Right lobe of liver (tissue), 6 donors: ENCODE data around the gene CDHR1. TPM values are rescaled to one million over a fixed set of nuclear protein-coding genes. Genes with fewer than 3 reads are reported as not detected.
"Not testable (repeated sequence)": the region's sequence is repeated elsewhere in the genome, so short reads cannot be mapped to it uniquely, and the experiment has no call there.

Source experiments
- ATAC-seq, 4 donors: fragments of 200-7000 bp; cut with Tn5 transposase; one replicate each; pipeline ENCODE4 v1.9.1; 2020; ENCODE audit warnings: mild to moderate bottlenecking in 4 of 4, moderate library complexity in 4 of 4
- DNase-seq, 3 donors: peaks; one replicate each; pipeline ENCODE4 v3.0.0-alpha.2; 2020
- H3K27ac ChIP-seq, 3 donors: fragments of 200-600 bp; one replicate each; pipeline ENCODE4 v1.8.0; 2022
- H3K27me3 ChIP-seq, 2 donors: fragments of 200-600 bp; one replicate each; pipeline ENCODE4 v1.8.0; 2022
- H3K36me3 ChIP-seq, 4 donors: fragments of 200-600 bp; sonication (generic) in 1 of 4; one replicate each; pipeline versions ENCODE4 v1.5.1 to v1.8.0; 2017 to 2022; ENCODE audit warnings: control low read depth in 1 of 4
- H3K4me1 ChIP-seq, 4 donors: fragments of 200-600 bp; sonication (generic) in 1 of 4; one replicate each; pipeline versions ENCODE4 v1.5.1 to v1.8.0; 2017 to 2022; ENCODE audit warnings: control low read depth in 1 of 4
- H3K4me3 ChIP-seq, 3 donors: fragments of 200-600 bp; one replicate each; pipeline ENCODE4 v1.8.0; 2022
- H3K9me3 ChIP-seq, 4 donors: fragments of 200-600 bp; sonication (generic) in 1 of 4; one replicate each; pipeline versions ENCODE4 v1.5.1 to v1.8.0; 2017 to 2022; ENCODE audit warnings: control low read depth in 1 of 4
- POLR2A ChIP-seq: fragments of 450-650 bp; IDR thresholded peaks from one replicate; pipeline ENCODE4 v1.6.1; 2017; ENCODE audit warnings: antibody characterized with exemption, mild to moderate bottlenecking
- WGBS: methylation state at CpG from one replicate; pipeline ENCODE4 v1.1.6; 2018; ENCODE audit warnings: low coverage, low lambda C conversion rate; ENCODE audit not compliant: insufficient coverage; ENCODE audit errors: missing lambda C conversion rate; 5-methylcytosine and 5-hydroxymethylcytosine counted together
- intact Hi-C, 2 donors: fragments of 100-400 bp; cut with DNase I; formaldehyde crosslinking; loops; one replicate each; pipeline versions ENCODE4 v1.11.2 to v1.14.1; 2022
- total RNA-seq, 6 experiments: library from RNA; depleted of rRNA in 2 of 6; stranded (reverse); fragments of >200 nt in 2 of 6; fragmentation: NEBNext Ultra II Directional in 3 of 6; extraction: Animal tissue kit (Norgen Biotek cat#: 25700) in 3 of 6; gene quantifications; one replicate each; pipeline versions ENCODE4 v1.1.0 to v1.2.4, GENCODE V29; 2016 to 2023
- TF ChIP-seq, protein P1 (sequence below), 4 donors: fragments of 200-600 bp in 3 of 4; fragments of 450-650 bp in 1 of 4; IDR thresholded peaks; one replicate each; pipeline versions ENCODE4 v1.5.1 to v1.8.0; 2016 to 2022; ENCODE audit warnings: antibody characterized with exemption in 4 of 4, mild to moderate bottlenecking in 2 of 4
- donor health status: DM: no; HTN: yes; CAD: no.
- donor health status: DM: no; HTN: no; CAD: no.
- donor health status: DM: no; HTN: no; CAD: no.
- donor health status: DM: no; HTN: yes; CAD: no.
- donor health status: DM: no; HTN: yes; CAD: no.

The CDHR1 gene
- total RNA-seq, 6 experiments from 2014 or later = 0.09 to 0.42 (median 0.19) TPM; not detected in 1

DNA sequence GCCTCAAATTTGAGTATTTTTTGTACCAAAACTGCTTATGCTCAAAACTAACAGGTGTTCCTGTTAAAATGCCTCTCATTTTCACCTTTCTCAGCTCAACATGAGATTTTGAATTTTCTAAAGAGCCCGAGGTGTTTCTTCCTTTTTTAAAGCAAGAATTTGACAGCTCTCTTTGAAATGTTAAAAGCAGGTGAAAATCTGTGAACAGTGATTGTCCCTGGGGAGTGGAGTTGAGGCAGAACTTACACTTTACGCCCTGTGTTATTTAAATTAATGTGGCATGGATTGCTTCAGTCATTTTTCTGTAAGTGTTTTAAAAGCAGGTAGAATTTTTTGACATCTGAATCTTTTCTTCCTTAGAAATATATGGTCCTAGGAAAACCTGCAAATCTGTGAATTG lies 29.9 kb upstream of the CDHR1 start:
- no peak for DNase-seq
- WGBS = 27% methylated on average over 2 of the region's 2 CpGs
- Histone ChIP-seq H3K4me3 (no peak overlapping the region), H3K36me3 (no peaks in the 10 kb centered on the region), H3K27ac (no peak overlapping the region), H3K9me3 (no peaks in the 10 kb centered on the region), H3K27me3 (no peaks in the 10 kb centered on the region), H3K4me1 (no peaks in the 10 kb centered on the region)
- intact Hi-C loops = no loop called here
- ATAC-seq = no peak
- TF ChIP-seq, protein P1, sequence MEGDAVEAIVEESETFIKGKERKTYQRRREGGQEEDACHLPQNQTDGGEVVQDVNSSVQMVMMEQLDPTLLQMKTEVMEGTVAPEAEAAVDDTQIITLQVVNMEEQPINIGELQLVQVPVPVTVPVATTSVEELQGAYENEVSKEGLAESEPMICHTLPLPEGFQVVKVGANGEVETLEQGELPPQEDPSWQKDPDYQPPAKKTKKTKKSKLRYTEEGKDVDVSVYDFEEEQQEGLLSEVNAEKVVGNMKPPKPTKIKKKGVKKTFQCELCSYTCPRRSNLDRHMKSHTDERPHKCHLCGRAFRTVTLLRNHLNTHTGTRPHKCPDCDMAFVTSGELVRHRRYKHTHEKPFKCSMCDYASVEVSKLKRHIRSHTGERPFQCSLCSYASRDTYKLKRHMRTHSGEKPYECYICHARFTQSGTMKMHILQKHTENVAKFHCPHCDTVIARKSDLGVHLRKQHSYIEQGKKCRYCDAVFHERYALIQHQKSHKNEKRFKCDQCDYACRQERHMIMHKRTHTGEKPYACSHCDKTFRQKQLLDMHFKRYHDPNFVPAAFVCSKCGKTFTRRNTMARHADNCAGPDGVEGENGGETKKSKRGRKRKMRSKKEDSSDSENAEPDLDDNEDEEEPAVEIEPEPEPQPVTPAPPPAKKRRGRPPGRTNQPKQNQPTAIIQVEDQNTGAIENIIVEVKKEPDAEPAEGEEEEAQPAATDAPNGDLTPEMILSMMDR (IDR thresholded peaks at IDR 0.05) = no peak
- no peak for TF ChIP-seq POLR2A

DNA sequence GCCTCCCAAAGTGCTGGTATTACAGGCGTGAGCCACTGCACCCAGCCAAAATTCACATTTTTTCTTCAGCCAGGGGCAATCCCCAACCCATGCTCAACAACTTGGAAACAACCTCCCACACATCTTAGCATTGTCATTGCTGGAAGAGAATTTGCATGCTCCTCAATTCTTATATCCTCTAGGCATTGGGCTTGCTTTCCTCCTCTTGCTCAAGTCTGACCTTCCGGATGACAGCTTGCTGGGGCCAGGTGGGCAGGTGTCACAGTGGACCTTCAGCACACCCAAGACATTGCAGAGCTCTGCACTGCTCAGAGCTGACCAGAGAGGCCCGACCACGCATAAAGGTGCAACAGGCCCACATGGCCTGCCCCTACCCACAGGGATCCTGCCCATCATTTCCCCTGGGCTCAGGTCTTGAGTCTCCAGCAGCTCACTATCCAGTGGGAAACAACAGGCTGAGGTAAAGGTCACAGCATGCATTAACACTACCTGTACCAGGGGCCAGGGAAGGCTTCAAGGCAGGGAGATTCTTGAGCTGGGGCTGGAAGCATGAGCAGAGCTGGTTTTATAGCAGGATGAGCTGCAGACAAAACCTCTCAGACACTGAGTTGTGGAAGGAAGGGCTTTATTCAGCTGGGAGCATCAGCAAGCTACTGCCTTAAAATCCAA lies 27.6 kb upstream of the CDHR1 start:
- no CpG with 5 or more reads among the region's 4 CpGs for WGBS
- no peak overlapping the region for H3K4me3 ChIP-seq
- DNase-seq = no peak

DNA sequence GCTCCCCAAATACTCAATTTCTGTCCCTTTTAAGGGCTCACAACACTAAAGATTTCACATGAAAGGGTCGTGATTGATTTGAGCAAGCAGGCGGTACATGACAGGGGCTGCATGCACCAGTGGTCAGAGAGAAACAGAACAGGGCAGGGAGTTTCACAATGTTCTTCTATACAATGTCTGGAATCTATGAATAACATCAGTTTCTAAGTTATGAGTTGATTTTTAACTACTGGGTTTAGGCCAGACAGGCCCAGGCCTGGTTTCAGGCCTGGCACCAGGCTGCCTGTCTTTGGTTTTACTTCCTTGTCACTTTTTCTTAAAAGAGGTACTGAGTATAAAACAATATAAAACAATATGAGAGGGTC lies 27.1 kb upstream of the CDHR1 start:
- intact Hi-C loops, H3K9me3 ChIP-seq, H3K36me3 ChIP-seq, H3K27ac ChIP-seq, H3K4me1 ChIP-seq, H3K27me3 ChIP-seq, H3K4me3 ChIP-seq, DNase-seq, ATAC-seq: not testable (repeated sequence)
- no CpG with 5 or more reads among the region's 2 CpGs for WGBS

More for the DNA sequence above, 27.6 kb upstream of the CDHR1 start:
- Histone ChIP-seq H3K9me3 (no peaks in the 10 kb centered on the region), H3K27ac (no peak overlapping the region), H3K27me3 (no peaks in the 10 kb centered on the region), H3K4me1 (no peaks in the 10 kb centered on the region), H3K36me3 (no peaks in the 10 kb centered on the region)
- no peak for ATAC-seq
- TF ChIP-seq POLR2A = no peak
- TF ChIP-seq, protein P1 (IDR thresholded peaks at IDR 0.05) = no peak
- intact Hi-C loops = no loop called here

DNA sequence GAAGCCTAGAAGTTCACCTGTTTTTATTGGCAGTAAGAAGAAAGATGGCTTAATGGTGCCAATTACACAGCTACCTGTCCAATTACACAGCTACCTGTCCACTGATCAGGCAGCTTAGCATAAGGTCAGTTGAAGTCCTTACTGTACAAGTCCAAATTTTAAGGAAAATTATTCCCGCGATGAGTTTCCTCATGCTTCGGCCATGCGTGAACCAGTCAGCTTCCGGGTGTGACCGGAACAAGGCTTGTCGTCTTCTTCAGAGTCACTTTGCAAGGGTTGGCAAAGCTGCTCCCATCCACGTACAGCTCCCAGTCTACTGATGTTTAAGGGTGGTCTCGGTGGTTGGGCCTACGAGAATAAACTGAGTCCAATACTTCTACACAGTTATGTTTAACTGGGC lies 26.0 kb upstream of the CDHR1 start:
- H3K36me3 ChIP-seq, H3K4me3 ChIP-seq, ATAC-seq, H3K4me1 ChIP-seq, H3K27me3 ChIP-seq, DNase-seq, H3K27ac ChIP-seq, intact Hi-C loops, H3K9me3 ChIP-seq: not testable (repeated sequence)
- 88% methylated on average over 10 of the region's 10 CpGs for WGBS

DNA sequence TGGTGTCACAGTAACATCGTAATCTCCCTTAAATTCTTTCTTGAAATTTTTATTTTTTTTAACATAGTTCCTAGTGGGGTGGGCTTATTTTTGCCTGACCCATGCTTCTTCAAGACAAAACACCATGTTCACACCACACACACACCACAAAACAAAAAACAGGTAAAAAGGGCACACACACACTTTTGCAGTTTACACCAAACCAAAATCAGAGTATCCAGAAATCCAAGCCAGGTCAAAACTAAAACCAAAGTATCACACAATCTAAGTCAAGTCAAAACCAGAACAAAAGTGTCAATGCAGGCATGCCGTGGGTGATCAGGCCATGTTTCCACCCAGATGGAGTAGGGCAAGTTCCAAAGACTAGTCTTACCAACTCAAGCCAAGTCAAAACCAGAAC lies 23.1 kb upstream of the CDHR1 start:
- ATAC-seq, H3K9me3 ChIP-seq, H3K27ac ChIP-seq, DNase-seq, H3K4me1 ChIP-seq, H3K36me3 ChIP-seq, H3K27me3 ChIP-seq, intact Hi-C loops, H3K4me3 ChIP-seq: not testable (repeated sequence)
- 61% methylated on average over 2 of the region's 2 CpGs for WGBS

DNA sequence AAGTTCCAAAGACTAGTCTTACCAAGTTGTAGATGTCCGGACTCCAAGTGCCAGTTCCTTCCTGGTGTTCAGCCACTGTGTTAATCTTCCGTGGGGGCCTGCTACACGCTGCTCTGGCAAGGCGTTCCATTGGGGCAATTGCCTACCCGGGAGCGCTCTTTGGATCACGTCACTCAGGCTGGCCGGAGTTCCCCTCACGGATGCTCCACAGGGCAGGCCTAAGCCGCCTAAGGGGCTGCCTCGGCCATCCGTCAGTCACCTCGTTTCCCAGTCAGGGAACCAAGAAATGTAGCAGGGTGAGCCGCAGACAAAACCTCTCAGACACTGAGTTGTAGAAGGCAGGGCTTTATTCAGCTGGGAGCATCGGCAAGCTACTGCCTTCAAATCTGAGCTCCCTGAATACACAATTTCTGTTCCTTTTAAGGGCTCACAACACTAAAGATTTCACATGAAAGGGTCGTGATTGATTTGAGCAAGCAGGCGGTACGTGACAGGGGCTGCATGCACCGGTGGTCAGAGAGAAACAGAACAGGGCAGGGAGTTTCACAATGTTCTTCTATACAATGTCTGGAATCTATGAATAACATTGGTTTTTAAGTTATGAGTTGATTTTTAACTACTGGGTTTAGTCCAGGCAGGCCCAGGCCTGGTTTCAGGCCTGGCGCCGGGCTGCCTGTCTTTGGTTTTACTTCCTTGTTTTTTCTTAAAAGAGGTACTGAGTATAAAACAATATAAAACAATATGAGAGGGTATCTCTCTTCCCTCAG lies 22.5 kb upstream of the CDHR1 start:
- ATAC-seq, H3K27me3 ChIP-seq, H3K4me3 ChIP-seq, intact Hi-C loops, H3K4me1 ChIP-seq, H3K9me3 ChIP-seq, H3K27ac ChIP-seq, H3K36me3 ChIP-seq, DNase-seq: not testable (repeated sequence)
- 76% methylated on average over 7 of the region's 21 CpGs for WGBS
